Right atrium auricular region (tissue), 2 donors: ENCODE data around the gene LYPD3. TPM values are rescaled to one million over a fixed set of nuclear protein-coding genes. Genes with fewer than 3 reads are reported as not detected.

Experiments used
- DNase-seq: peaks from one replicate; pipeline ENCODE4 v3.0.0-alpha.2; 2019; ENCODE audit warnings: low spot score
- H3K27ac ChIP-seq, 2 donors: fragments of 200-600 bp; sonication (generic); 1 replicate in 1 of 2; 2 replicates in 1 of 2; pipeline ENCODE4 v1.5.1; 2016 to 2019
- H3K27me3 ChIP-seq, 2 donors: fragments of 200-600 bp; sonication (generic); one replicate each; pipeline versions ENCODE4 v1.5.1 to v1.6.0; 2017 to 2019
- H3K36me3 ChIP-seq: fragments of 200-600 bp; sonication (generic); one replicate; pipeline ENCODE4 v1.5.1; 2016
- H3K4me1 ChIP-seq, 2 donors: fragments of 200-600 bp; sonication (generic); one replicate each; pipeline versions ENCODE4 v1.5.1 to v1.6.0; 2017 to 2019
- H3K4me3 ChIP-seq, 2 donors: fragments of 200-600 bp; sonication (generic); 1 replicate in 1 of 2; 2 replicates in 1 of 2; pipeline ENCODE4 v1.5.1; 2017 to 2019; ENCODE audit warnings: mild to moderate bottlenecking in 1 of 2, moderate library complexity in 1 of 2
- H3K9me3 ChIP-seq, 2 donors: fragments of 200-600 bp; sonication (generic); one replicate each; pipeline ENCODE4 v1.5.1; 2019
- CTCF ChIP-seq, 2 donors: fragments of 200-600 bp; sonication (generic); IDR thresholded peaks; one replicate each; pipeline ENCODE4 v1.5.1; 2019; ENCODE audit warnings: antibody characterized with exemption in 2 of 2
- total RNA-seq, 2 donors: library from RNA; depleted of rRNA; stranded (reverse); fragments of >200 nt; gene quantifications; one replicate each; pipeline ENCODE4 v1.1.0, GENCODE V29; 2016

Gene LYPD3
- total RNA-seq, 2 donors from 2014 or later, result 0.90 TPM; not detected in 1

DNA sequence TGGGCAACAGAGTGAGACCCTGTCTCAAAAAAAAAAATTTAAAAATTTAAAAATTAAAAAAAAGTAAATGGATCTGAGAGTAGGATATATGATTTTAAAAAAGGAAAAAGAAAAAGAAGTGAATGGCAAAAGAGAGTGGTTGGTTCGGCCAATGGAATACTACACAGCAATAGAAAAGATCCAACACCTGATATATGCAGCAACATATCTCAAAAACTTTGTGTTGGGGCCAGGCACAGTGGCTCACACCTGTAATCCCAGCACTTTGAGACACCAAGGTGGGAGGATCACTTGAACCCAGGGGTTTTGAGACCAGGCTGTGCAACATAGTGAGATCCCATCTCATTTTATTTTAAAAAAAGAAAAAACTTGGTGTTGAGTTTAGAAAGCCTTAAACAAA is 1.4 kb upstream of the LYPD3 start:
- Histone ChIP-seq H3K4me1 (peaks cover 0 to 16% of the 10 kb centered on the region in 2 donors), H3K27ac (no peak overlapping the region), H3K4me3 (no peak overlapping the region), H3K36me3 (no peaks in the 10 kb centered on the region), H3K27me3 (no peaks in the 10 kb centered on the region), H3K9me3 (no peaks in the 10 kb centered on the region)
- TF ChIP-seq CTCF (IDR thresholded peaks at IDR 0.05), result no peak
- no peak for DNase-seq

GRCh38 chr19:43464134-43464775 is 1.2 kb downstream of the LYPD3 start:
- H3K27me3 ChIP-seq, result no peaks in the 10 kb centered on the region
- H3K9me3 ChIP-seq, result no peaks in the 10 kb centered on the region
- no peak for DNase-seq
- peaks cover 0 to 16% of the 10 kb centered on the region in 2 donors for H3K4me1 ChIP-seq
- H3K36me3 ChIP-seq, result no peaks in the 10 kb centered on the region
- TF ChIP-seq CTCF (IDR thresholded peaks at IDR 0.05), result no peak
- peak overlapping the region; percentile 51 to 72 for H3K4me3 ChIP-seq
- H3K27ac ChIP-seq, result peak overlapping the region; percentile 78 to 83

DNA sequence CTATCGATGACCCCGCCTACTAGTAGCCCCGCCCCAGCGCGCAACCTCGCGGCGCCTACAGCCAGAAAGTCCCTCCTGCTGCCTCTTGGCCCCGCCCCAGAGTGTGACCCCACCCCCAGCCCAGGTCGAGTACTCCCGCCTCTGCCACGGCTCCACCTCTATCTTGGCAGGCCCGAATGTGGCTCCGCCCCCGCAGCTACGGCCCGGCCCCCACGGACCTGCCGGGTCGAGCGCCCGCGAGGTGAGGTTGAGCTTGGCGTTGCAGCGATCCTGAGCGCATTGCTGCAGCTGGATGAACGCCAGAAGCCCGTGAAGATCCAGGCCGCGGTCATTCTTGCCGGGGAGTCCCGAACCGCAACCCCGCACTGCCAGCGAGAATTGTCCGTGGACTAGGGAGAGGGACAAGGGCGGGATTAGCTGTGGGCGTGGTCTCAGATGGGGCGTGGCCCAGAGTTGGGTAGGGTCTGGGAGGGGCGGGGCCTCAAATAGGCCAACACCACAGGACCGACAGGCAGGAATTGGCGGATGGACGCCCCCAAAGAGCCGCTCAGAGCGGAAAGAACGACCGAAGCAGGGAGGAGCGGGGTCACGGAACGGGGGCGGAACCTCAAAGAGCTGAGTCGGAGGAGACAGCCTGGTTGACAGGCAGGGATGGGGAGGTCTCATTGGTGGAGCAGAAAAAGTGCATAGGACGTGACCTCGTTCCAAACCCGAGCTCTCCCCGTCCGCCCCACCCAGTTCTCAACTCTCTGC is 1.9 kb downstream of the LYPD3 start:
- Histone ChIP-seq H3K9me3 (no peaks in the 10 kb centered on the region), H3K27ac (peak overlapping the region; percentile 78 to 83), H3K4me1 (peaks cover 0 to 16% of the 10 kb centered on the region in 2 donors), H3K27me3 (no peaks in the 10 kb centered on the region), H3K4me3 (peak overlapping the region; percentile 51 to 72), H3K36me3 (no peaks in the 10 kb centered on the region)
- peak; percentile 96 for DNase-seq
- no peak for TF ChIP-seq CTCF (IDR thresholded peaks at IDR 0.05)

DNA sequence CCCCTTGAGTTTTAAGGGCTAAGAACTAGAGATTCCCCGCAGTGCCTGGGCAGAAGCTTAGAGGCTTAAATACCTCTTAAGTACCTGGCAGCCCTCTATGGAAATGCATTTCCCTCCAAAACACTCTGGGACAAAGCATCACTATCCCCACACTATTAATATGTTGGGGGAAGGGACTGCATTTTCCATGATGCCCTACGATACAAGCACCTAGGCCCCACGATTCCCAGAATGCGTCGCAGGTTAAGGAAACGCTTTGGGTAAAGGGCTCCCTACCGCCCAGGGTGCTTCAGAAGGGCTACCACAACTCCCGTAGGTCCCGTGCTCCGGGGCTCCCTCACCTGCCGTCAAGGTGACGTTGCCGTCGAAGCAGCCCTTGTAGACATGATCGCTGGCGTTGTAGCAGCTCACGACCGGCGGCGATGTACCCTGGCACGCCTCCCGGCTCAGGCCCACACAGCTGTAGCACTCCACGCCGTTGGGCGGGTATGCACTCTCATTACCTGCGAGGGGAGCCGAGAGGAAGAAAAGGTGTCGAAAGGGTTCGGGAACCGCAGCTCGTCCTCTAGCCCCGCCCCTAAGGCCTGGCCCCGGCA is 2.5 kb downstream of the LYPD3 start:
- Histone ChIP-seq H3K9me3 (no peaks in the 10 kb centered on the region), H3K4me3 (peak overlapping the region; percentile 51 to 72), H3K4me1 (peaks cover 0 to 16% of the 10 kb centered on the region in 2 donors), H3K36me3 (no peaks in the 10 kb centered on the region), H3K27ac (peak overlapping the region in 1 of 2 donors; percentile 83), H3K27me3 (no peaks in the 10 kb centered on the region)
- TF ChIP-seq CTCF (IDR thresholded peaks at IDR 0.05), result no peak
- DNase-seq, result no peak

- Histone ChIP-seq H3K9me3 (no peaks in the 10 kb centered on the region), H3K4me3 (no peak overlapping the region), H3K27me3 (no peaks in the 10 kb centered on the region), H3K36me3 (no peaks in the 10 kb centered on the region), H3K4me1 (peaks cover 0 to 16% of the 10 kb centered on the region in 2 donors), H3K27ac (no peak overlapping the region)
- no peak for TF ChIP-seq CTCF (IDR thresholded peaks at IDR 0.05)
- DNase-seq, result no peak
Measured at GRCh38 chr19:43462383-43462782, 3.0 kb downstream of the LYPD3 start.
